GM19238 (cell line): ENCODE results near the gene GIPC2.
"Not testable (repeated sequence)": the region's sequence is repeated elsewhere in the genome, so short reads cannot be mapped to it uniquely, and the experiment has no call there.

Source experiments
- DNase-seq: peaks from one replicate; pipeline ENCODE4 v3.0.0; 2011; ENCODE audit warnings: low spot score; ENCODE audit not compliant: insufficient read length

The GIPC2 gene

DNA sequence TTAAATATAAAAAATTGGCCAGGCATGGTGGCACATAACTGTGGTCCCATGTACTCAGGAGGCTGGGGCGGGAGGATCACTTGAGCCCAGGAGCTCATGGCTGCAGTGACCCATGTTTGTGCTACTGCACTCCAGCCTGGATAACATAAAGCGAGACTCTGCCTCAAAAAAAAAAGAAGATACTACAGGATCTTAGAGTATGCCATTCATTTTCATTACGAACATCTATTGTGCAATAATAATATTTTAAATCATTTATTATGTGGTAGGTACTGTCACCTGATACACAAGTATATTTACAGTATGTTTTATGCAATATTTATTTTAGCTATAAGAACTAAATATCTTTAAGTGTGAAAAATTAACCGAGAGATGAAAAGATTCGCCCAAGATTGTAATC lies 9.3 kb upstream of the GIPC2 start:
- DNase-seq, result no peak

DNA sequence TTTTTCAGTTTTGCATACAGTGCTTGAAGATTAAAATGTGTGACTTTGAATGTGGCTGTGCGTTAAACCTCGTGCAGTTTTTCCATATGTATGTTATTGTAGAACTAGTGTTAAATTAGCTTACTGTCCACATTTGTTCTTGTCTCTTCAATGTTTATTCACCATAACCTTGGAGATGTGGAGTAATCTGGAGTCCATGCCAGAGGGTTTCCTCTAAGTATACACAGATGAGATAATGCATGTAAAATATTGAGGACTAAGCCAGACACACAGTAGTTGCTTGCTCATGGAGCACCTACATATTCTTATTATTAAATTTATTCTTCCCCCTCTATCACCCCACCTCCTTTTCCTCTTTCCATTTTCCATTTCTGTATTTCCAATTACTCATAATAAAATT lies 7.7 kb upstream of the GIPC2 start:
- DNase-seq, result no peak

DNA sequence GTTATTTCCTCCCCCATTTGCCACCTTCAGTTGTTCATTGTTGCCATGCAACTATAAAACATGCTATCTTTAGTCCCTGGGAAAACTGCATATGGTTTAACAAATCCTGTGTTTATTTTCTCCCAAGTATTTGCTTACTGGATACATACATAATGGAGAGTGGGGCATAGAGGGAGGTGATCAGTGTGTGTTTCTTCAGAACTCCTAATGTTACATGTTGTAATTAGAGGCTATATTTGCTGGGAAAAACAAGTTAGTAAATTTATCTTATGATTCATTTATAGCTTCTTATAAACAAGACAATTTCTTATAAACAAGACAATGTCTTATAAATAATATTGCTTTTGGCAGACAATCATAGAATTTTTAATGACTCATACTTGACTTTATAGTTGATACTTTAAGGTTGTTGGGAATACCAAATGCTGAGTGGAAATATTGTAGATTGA lies 7.3 kb upstream of the GIPC2 start:
- no peak for DNase-seq

DNA sequence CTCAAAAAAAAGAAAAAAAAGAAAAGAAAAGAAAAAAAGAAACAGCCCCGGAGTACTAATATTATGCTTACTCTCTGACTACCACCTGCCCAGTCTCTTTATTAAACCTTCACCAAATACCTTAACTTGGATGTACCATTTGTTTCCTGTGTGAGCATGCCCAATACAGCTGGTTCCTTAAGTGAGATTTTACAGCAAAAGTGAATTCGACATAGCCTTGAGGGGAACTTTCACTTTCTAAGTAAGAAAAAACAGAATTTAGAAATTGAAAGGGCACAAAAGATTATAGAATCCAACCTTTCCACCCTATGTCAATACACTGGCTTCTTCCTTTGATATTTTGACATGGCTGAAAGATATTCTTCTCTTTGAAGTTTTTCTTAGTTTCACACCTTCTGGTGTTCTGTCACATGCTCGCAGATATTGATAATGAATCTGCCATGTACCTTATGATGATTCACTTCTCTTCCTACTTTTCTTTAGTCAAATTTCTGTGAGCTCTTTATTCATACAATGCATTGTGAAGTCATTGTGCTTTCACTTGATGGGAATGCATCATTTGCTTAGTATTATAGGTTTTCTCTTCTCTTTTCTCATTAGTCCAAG lies 5.2 kb upstream of the GIPC2 start:
- DNase-seq, result no peak

DNA sequence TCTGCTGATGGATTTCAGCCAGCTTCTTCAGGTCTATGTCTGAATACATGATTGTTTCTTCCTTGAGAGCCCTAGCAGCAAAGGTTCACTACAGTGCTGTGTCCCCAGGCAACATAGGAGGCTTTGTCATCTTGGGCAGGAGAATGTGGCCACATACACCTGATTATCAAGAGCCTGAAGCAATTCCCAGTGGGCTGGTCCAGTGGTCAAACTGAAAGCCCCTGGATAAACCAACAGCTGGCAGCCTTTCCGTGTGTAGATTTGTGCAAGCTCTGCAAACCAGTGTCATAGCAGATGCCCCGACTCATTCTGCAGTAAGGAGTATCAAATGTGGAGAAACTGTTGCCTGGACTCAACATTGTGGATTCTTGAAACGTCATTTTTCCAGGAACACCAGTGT lies 2.3 kb upstream of the GIPC2 start:
- DNase-seq, result no peak

DNA sequence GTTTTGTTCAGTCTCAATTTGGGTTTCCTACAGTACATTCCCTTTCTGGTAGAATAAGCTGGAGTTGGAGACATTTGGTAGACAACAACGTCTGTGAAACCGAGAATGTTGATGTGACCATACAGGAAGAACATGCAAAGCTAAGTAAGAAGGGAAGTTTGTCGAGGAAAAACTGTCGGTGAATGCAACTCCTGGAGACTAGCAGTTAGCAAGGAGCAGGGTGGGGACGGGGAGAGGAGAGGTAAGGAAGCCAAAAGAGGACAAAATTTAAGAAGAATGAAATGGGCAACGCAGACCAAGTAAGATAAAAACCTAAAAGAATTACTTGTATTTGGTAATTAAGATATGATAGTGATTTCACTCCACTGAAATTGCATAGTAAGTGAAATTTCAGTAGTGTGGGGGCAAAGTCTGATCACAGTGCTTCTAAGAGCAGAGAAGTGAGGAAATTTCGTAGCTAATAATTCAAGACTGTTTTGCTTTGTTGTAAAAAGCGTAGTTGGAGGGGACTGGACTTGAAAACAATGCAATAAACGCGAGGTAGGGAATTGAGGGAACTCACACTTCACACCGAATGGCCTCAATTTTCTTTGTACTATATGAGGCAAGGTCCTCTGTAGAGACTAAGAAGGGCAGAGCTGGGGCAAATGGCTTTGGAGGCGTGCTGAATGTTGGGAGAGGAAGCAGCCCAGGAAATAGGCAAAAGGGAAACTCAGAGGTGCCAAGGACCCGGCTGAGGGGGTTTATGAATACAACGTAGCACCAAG lies 787 bp upstream of the GIPC2 start:
- DNase-seq, result no peak

DNA sequence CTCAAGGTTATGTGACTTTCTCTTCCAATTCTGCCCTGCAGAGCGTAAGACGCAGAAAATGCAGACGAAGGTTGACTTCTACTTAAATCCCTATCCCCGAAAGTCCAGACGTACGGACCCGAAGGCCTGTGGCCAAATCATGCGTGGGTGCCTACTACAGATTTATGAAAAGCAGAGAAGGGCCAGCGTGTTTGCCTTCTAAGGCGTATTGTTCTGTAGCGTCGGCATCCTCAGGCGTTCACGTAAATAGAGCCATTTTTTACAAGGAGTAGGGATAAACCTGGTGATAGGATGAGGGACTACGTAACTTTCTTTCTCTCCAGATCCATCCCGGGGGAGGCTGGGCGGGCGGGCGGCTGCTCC lies 222 bp upstream of the GIPC2 start:
- DNase-seq, result no peak

DNA sequence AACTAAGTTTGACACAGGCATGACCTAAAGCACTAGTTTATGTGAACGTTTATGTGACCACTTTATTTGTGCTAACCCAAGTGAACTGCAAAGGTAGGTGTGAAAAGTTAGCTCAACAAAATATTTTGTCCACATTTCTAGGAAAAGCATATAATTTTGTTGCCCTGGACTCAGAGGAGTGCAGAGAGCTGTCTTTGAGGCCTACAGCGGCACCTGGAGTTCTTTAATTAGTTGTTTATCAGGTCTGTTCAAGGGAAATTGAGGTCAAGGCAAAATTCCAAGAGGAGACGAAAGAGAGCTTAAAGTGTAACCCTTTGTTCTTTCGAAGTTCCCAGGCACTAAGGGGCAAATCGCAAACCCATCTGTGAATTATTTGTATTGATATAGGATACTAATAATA lies 1.3 kb downstream of the GIPC2 start:
- no peak for DNase-seq

DNA sequence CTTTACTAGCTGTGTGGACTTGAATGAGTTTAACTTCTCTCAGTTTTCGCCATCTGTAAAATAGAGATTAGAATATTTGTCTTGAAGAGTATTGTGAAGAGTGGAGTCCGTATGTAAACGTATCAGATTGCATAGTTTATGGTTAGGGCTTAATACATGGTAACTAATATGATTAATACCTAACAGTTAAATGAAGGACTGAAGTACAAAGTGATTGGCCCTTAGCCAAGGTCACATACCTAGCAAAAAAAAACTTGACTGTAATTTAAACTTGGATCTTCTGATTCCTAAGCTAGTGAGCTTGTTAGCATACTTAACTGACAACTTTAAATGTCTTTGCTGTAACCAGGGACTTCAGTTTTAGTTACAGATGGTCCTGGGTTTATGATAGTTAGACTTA lies 1.9 kb downstream of the GIPC2 start:
- DNase-seq, result no peak

DNA sequence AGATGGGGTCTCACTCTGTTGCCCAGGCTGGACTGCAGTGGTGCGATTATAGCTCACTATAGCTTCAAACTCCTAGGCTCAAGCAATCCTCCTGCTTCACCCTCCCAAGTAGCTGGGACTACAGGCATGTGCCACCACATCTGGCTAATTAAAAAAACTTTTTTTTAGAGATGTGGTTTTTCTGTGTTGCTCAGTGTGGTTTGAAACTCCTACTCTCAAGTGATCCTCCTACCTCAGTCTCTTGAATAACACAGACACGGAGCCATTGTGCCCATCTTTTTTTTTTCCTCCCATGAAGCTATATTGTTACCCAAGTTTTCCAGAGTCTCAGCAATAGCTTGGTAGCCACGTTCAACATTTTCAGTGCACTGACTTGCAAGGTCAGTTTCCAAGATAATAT lies 2.7 kb downstream of the GIPC2 start:
- no peak for DNase-seq

DNA sequence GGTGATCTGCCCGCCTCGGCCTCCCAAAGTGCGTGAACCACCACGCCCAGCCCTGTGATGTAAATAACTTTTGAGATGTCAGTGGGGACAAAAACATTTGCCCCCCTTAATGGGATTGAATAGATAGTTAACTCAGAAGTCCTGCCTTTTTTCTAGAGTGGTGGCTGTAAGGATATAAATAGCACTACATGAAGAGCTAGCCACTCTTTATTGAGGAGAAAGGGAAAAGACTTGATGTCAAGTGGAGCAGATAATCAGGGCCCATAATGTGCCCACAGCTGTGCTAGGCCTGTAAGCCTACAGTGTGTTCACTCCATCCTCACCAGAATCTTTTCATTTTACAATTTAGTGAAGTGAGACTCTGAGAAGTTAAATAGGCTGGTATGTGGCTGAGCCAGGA lies 3.6 kb downstream of the GIPC2 start:
- no peak for DNase-seq

DNA sequence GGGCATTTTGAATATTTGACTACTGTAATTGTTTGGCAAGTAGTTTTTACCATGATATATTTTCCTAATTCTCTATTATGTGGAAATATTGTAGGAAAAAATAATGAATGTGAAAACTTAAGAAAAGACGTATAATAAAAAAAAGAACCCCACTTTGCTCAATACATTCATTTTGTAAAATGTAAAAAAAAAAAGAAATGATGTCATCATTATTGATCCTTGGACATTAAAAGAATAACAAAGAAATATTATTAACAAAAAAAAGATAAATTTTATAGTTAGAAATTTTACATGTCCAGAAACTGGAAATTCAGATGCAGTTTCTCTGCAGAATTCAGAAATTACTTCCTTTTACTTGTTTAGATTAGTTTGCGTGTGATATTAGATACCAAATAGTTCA lies 5.2 kb downstream of the GIPC2 start:
- no peak for DNase-seq

DNA sequence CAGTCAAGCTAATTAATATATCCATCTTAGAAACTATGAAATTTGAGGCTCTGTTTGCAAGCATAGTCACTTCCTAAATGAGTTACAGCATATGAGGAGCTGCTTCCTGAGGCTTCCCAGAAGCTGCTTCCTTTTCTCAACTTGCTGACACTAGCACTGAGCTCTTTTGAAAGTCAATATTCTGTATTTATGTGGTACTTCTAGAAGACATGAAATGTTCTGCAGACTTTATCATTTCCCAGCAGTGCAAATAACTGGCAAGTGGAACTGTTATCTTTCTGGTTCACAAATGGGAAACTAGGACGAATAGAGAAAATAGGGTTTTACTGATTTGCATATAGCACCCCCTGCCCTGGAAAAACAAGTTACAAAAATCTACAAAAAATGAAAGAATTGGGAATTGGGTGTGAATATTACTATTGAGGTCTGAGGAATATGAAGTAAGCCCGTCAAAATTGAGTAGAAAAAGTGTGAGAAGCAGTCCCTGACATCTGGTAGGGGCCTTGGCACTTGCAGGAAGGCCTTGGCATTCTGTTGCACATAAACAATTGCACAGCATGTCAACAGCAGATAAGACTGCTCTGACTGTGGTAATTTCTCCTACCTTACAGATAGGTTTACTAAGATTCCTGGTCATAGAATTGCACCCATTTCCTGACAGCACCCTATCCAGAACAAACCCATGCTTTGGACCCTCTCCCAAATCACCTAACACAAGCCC lies 7.1 kb downstream of the GIPC2 start:
- no peak for DNase-seq

DNA sequence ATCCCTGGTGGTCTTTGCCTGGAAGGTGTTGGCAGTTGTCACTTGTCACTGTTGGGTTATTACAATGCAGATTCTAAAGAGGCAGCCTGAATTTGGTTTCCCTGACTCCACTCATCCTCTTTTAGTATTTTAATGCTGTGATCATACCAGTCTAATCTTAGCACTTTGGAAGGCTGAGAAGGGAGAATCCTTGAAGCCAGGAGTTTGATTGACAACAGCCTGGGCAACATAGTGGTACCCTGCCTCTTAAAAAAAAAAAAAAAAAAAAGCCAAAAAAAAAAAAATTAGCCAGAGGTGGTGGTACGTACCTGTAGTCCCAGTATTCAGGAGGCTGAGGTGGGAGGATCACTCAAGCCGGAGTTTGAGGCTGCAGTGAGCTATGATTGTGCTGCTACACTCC lies 7.7 kb downstream of the GIPC2 start:
- no peak for DNase-seq

DNA sequence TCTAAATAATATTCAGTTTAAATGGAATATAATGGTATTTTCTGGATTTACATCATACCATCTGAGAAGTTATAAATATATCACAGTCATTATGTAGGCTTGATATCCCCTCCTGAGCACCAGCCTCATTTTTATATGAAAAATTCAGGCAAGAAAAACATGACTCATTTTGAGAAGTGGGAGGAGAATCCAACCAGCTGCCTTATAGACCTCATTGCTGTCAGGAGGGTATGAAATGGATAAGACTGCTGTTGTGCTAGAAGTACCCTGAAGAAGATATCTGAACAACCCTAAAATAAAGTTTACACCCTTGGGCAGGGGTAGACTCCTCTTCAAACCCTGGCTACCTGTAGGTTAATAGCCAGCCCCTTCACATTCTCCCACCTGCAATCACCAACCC lies 8.8 kb downstream of the GIPC2 start:
- no peak for DNase-seq

DNA sequence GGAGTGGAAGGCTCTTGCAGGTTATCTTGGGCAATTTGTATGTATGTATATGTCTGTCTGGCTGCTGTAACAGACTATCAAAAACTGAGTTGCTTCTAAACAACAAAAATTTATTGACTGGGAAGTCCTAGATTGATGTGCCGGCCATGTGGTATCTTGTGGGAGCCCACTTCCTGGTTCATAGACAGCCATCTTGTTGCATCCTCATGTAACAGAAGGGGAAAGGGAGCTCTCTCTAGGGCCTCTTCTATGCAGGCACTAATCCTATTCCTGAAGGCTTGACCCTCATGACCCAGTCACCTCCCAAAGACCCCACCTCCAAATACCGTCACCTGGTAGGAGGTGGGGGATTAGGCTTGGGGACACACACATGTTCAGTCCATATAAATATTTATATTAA lies 9.2 kb downstream of the GIPC2 start:
- DNase-seq, result no peak

DNA sequence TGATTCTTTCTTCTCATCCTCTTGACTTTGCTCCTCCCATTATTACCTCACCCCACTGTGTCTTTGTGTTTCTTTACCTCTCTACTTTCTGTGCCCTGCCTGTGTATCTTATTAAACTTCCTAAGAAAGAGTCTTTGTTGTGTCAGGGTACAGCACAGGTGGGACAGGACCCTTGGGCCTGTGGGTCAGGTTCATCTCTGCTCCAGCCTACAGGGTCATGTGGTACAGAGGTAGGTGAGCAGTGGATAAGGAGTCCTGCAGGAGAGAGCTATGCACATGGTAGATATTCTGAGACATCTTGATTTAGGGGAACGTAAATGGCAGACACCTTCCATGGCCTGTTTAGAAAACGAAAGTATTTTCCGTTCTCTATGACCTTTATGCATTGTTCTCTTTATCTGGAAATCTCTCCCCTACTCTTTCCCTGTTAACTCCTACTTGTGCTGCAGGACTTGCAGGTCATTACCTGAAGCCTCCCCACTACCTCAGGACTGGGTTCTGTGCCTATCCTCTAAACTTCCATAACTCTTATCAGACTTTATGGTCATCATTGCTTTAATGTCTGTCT lies 9.9 kb downstream of the GIPC2 start:
- no peak for DNase-seq

DNA sequence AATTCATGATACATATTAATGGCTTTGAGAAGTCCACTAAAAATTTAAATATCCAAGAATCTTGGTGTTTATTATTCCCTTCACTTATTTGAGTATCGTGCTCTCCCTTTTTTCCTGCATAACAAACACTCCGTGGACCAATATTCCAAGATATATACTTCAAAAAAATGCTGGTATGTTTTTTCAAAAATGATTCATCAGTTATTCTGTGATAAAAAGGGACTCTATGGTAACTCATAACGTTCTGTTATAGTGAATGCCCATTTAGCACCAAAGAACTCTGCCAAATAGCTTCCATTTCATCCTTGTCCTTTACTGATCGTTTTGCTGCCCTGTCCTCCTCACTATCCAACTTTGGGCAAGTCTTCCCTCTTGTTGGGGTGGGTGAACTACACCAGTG lies 12.9 kb downstream of the GIPC2 start:
- DNase-seq, result no peak

DNA sequence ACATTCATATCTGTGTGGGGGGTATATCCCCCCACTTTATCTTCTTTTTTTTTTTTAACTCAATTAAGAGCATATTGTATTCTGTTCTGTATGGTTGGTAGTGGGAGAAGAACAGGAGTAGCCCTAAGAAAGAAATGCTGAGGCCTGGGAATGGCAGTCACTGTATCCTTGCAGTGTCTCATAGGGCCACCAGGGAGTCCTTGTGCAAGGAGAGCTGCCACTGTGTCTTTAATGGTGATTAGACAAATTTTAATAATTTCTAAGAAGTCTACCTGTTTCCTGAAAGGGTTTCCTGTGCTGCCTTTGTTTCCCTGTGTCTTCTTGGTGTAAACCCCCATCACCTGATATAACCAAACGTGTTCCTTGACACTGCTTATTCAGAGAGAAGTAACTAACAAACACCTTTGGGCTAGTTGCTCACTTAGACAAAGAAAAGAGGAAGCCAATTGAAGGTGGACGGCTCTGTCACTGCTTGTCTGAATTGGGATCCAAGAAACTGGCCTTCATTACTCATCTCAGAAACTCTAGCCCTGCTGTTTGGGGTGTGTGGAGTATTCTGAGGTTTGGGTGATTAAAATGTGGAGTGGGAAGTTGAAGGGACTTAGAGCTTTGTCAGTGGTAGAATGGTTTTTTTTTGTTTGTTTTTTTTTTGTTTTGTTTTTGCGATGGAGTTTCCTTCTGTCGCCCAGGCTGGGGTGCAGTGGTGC lies 15.2 kb downstream of the GIPC2 start:
- DNase-seq, result no peak

DNA sequence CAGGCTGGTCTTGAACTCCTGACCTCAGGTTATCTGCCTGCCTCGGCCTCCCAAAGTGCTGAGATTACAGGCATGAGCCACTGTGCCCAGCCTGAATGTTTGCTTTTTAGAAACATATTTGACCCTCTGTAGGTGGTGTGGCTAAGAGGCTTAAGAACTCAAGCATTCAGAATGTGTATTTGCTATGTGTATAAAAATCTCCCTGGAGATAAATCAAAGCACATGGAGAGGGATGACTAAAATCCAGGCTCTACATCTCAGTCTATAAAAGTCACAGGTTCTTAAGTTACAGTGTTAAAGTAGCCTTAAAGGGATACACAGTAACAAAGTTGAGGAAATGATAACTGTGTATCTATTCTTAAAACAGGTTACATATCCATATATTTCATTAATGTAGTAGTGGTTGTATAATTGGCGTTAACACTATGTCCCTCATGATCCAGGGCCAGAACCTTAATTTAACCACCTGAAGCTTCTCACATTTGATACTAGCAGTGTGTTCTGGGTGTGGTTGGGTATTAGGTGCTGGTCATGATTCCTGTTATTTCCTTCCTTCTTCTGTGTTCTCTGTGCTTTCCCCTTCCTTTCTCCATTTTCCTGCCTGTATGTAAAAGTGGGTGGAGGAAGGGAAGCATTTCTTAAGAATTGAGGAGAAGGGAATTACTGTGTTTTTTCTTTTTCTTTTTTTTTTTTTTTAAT lies 16.2 kb downstream of the GIPC2 start:
- DNase-seq, result no peak

DNA sequence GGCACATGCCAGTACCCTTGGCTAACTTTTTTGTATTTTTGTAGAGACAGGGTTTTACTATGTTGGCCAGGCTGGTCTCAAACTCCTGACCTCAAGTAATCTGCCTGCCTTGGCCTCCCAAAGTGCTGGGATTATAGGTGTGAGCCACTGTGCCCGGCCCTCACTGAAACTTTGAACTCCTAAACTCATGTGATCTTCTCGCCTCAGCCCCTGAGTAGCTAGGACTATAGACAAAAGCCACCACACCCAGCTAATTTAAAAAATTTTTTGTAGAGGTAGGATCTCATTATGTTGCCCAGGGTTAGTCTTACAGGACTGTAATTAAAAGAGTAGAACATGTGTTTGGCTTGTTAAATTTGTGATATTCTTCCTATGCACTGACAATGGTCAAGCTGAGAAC lies 19.1 kb downstream of the GIPC2 start:
- not testable (repeated sequence) for DNase-seq
